Activated B cell treated with CpG ODN at 0.5 μM for 24 hours (primary cell): ENCODE measurements around the gene DBET. TPM values are rescaled to one million over a fixed set of nuclear protein-coding genes. Genes with fewer than 3 reads are reported as not detected.

ENCODE experiments used
- total RNA-seq: library from RNA; stranded (reverse); gene quantifications from 2 replicates; pipeline ENCODE4 v1.2.3, GENCODE V29; 2022

The DBET gene
- total RNA-seq, 1 donor from 2014 or later, result not detected

Other genes with a start within 250 kb of the DBET start
- 45.1 and 49.0 TPM in 2 replicates for gene FRG1, start 123.6 kb upstream of the DBET start, total RNA-seq
- not detected in 2 replicates for gene FRG2, start 37.2 kb upstream of the DBET start, total RNA-seq
- not detected in 2 replicates for gene DUX4, start 109.3 kb downstream of the DBET start, total RNA-seq